ENCODE results near the gene MKI67.

The MKI67 gene

DNA sequence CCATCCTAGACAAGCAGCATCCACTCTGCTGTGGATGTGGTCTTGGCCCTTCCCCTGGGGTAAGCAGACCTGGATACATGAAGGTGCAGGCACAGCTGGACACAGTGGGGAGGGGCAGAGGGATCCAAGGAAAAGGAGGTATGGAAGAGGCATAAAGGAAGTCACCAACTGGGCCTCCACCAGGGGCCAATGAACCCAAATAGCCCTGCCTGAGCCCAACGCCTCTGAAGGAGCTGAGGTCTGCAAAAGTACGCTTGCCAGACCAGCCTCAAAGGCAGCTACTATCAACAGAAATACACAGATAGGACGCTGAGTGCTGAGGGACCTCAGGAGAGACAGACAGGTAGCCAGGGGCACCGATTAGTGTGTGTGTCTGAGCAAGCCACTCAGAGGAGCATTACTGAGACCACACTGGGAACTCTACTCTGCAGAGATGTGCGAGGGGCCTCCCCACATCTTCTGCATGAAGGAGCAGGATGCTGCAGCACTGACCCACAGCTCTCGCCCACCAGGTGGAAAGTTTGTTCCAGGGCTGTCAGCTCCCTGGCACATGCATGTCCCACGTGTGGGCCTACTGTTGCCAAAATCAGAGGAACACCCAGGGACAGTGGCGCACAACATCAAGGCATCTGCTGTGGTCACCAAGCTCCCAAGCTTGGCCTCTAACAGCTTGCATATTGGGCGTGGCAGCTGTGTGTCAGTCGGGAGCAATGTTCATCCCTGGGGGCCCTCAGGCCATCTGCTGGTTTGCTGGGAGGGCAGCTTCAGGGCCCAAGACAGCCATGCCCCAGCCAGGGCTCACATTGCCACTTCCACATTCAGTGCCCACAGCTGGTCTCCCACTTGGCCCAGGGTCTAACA, 40.0 kb downstream of the MKI67 start:
- no peak overlapping the region for H3K4me3 ChIP-seq (replicated peaks in 1 of 2; ENCODE audit: low read depth in 2 of 2, low read length in 2 of 2)
- no peak for DNase-seq (ENCODE audit: low read depth in 2 of 2)
- TF ChIP-seq CTCF (IDR thresholded peaks at IDR 0.05; ENCODE audit: low read depth, low read length), result no peak

GRCh38 chr10:128084991-128085390, 41.2 kb downstream of the MKI67 start:
- H3K4me3 ChIP-seq (replicated peaks in 1 of 2; ENCODE audit: low read depth in 2 of 2, low read length in 2 of 2), result no peak overlapping the region
- no peak for DNase-seq (ENCODE audit: low read depth in 2 of 2)
- TF ChIP-seq CTCF (IDR thresholded peaks at IDR 0.05; ENCODE audit: low read depth, low read length), result no peak

DNA sequence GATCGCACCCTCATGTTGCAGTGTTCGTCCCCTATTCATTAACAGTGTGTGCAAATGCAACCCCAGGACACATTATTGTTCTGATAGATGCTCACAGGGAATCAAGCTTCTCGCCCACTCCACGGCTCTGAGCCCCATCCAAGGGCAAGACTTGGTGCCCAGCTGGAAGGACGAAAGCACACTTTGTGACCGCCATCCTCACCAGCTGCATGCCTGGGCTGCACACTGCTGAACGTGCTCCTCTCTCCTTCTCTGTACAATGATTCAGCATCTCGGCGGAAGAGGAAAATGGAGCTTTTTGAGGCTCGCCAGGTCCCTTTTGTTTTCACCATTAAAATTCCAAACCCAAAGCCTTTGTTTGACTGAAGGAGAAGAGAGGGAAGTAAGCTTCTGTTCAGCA, 41.9 kb downstream of the MKI67 start:
- DNase-seq (ENCODE audit: low read depth in 2 of 2), result no peak
- no peak overlapping the region for H3K4me3 ChIP-seq (replicated peaks in 1 of 2; ENCODE audit: low read depth in 2 of 2, low read length in 2 of 2)
- TF ChIP-seq CTCF (IDR thresholded peaks at IDR 0.05; ENCODE audit: low read depth, low read length), result no peak

DNA sequence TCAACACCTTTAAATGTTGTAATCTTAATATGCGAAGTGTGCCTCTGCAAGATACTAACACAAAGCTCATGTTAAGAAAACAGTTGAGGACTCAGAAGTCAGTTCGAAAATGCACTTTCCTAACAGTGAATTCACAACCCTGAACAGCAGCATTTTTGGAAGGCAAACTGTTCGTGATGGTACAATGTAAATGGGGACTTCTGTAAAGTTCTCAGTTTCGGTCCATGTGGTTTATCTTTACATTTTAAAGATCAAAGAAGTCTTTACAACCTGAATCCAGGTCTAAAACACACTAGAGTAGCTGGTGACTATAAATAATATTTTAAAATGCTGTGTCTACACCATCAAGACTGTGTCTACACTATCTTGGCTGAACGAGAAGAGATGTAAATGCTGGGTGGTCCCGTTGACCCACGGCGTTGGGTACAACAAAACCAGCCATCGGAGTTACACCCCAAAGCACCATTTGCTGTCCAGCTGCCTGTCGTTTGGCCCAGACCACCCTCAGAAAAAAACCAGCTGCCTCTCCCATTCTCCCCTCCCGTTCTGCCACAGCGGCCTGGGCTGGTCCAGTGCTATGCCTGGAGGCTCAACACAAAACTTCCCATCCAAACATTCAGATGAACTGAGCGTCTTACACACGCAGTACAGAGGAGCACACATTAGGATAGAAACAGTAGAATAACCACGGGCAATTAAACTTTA, 42.9 kb downstream of the MKI67 start:
- no peak overlapping the region for H3K4me3 ChIP-seq (replicated peaks in 1 of 2; ENCODE audit: low read depth in 2 of 2, low read length in 2 of 2)
- no peak for DNase-seq (ENCODE audit: low read depth in 2 of 2)
- TF ChIP-seq CTCF (IDR thresholded peaks at IDR 0.05; ENCODE audit: low read depth, low read length), result no peak

GRCh38 chr10:128081720-128082119, 44.5 kb downstream of the MKI67 start:
- DNase-seq (ENCODE audit: low read depth in 2 of 2), result peak in 1 of 2 donors; percentile 46
- no peak overlapping the region for H3K4me3 ChIP-seq (replicated peaks in 1 of 2; ENCODE audit: low read depth in 2 of 2, low read length in 2 of 2)
- no peak for TF ChIP-seq CTCF (IDR thresholded peaks at IDR 0.05; ENCODE audit: low read depth, low read length)

DNA sequence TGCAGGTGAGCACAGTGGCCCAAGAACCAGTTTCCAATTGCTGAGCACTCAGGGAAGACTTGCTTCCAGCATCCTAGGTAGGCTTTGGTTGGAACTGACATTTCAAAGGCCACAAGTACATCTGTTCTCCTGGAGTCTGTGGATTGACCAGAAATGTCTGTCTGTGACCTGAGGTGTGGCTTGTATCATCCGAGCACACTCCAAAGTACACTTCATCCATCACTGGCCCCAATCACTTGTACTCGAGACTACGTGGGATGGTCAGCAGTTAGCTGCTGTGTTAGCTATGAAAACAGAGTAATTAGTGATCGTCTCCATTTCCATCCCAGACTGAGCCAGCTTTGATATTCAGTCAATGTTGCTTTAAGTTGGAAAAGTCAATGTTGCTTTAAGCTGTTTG, 45.0 kb downstream of the MKI67 start:
- no peak overlapping the region for H3K4me3 ChIP-seq (replicated peaks in 1 of 2; ENCODE audit: low read depth in 2 of 2, low read length in 2 of 2)
- DNase-seq (ENCODE audit: low read depth in 2 of 2), result no peak
- TF ChIP-seq CTCF (IDR thresholded peaks at IDR 0.05; ENCODE audit: low read depth, low read length), result no peak

All from cardiac fibroblast (primary cell).